Stimulated activated CD4-positive, alpha-beta T cell treated with anti-CD3 and anti-CD28 coated beads, TNF-alpha, amount 100 ng/mL, for 4 hours (primary cell): ENCODE measurements around the gene TMEM167A.

Source experiments
- DNase-seq, 3 experiments: peaks; one replicate each; pipeline ENCODE4 v3.0.0-alpha.2; 2020; ENCODE audit warnings: low read depth in 3 of 3

The TMEM167A gene

DNA sequence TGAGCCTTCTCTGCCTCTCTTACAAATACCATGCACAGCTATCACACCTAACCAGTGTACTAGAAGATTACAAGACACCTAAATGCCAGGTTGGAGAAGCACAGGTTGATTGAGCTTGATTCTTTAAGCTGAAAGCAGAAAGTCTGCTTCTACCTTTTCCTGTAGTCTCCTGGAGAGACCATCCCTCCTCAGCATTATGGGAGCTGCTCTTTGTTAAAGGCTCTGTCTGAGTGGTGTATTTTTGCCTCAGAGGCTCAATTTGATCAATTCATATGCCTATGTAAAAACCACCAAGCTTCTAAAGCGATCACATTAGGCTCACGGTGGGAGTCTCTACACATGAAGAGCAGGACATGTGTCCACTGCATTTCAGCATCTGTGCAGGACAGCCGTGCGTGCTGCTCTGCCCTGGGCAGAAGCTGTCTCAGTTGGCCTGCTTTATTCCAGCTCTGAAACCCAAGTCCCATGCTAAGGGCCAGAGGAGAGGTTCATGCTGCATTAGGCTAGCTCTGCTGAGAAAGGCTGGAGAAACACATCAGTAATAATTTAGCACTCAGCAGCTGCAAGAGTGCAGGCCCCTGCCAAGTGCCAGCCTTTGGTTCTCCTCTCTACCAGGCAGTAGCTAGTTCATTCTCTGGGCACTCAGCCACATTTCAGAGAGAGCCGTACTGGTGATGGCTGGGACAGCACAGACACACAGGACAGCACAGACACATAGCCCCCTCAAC, 41.7 kb downstream of the TMEM167A start:
- no peak for DNase-seq

DNA sequence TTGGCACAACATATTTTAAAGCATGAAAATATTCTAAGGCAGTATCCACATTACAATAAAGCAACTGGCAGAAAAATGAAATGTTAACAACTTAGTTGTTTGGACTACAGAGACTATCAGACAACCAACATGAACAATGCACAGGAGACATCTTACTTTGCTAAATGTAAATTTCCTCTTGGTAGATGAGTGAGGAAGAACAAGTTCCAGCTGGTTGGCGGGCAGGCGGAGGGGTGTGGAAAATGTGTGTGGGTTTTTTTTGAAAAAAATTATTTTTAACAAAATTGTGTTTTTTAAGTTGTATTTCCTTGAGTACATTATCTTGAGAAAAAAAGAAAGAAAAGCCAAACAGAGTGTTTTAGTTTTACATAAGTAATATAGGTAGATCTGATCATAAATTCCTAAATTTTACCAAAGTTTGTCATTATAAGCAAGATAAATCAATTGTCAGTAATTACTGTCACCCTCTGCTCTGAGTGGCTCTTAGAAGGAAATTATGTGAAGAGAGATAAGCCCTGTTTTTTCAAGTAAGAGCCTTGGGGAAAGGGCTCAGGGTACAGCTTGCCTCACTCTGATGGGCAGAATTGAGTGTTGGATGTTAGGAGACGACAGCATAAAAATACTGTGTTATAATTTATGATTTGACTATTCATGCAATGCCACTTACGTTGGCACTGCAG, 42.5 kb downstream of the TMEM167A start:
- no peak for DNase-seq

DNA sequence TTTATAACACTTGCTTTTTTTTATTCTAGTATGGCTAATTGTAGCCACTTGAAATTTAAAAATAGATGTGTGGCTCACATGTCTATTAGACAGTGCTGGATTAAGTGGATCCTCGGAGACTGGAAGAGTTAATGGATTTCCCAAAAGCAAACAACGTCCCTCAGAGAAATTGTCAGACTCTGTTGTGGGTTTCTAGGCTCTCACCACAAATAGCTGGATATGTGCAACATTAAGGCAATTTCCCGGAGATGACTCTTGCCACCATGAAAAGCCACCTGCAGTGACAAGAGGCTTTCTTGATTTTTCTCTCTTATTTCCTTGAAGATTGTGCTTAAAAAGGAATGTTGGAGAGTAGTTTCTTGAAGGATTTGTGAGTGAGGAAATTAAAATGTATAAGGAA, 43.2 kb downstream of the TMEM167A start:
- no peak for DNase-seq

DNA sequence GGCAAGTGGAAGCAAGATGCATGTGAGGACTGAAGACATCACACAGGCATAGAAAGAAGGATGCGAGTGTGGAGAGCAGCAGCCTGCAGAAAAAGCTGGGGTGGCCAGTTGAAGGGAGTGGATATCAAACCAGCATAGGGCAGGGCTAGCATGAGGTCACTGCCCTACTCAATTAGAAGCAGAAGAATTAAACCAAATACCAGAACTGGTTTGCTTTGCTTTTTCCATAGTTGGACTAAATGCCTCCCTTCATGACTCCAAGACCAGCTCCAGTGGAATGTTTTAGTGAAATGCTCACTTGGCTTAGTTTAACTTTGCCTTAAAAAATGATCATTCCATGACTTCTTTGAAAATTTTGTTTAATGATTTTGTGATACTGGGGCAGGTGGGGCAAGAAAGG, 45.8 kb downstream of the TMEM167A start:
- no peak for DNase-seq

GRCh38 chr5:83029912-83030311, 47.3 kb downstream of the TMEM167A start:
- DNase-seq = no peak

- no peak for DNase-seq
Measured at GRCh38 chr5:83026930-83027687, 50.1 kb downstream of the TMEM167A start.

DNA sequence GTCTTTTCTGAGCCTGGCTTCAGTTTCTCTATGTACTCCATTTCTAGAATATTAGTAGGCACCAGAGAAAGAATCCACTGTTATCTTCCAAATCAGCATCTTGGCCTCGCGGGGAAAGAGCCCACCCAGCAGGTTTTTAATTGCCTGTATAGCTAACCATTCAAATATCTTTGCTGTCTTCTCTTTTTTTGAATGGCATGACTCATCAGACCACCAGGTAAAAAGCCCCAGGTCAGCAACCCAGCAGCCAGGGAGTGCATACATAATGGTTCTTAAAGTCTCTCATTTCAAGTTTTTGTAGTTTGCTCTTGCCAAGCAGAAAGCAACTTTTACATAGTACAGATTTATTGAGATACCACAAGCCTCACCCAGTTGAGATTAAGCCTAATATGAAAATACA, 50.7 kb downstream of the TMEM167A start:
- no peak for DNase-seq

- no peak for DNase-seq
Measured at GRCh38 chr5:83025690-83026478, 51.3 kb downstream of the TMEM167A start.

GRCh38 chr5:83022334-83022733, 54.9 kb downstream of the TMEM167A start:
- no peak for DNase-seq

- no peak for DNase-seq
Measured at GRCh38 chr5:83015676-83016075, 61.5 kb downstream of the TMEM167A start.

DNA sequence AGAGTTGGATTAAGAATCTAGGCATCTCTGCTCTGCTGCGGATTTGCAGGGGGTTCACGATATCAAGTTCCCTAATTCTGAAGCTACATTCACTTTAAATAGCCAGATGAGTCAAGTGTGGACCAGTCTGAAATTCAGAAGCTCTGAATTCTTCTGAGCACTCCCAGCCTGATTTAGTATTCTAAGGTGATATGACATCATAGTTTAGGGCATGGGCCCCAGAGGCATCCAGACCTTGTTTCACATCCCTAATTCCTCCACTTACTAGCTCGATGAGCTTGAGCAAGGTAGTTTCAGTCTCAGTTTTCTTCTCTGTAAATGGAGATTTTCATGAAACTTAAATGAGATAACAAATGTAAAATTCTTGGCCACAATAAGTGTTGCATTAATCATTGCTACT, 65.2 kb downstream of the TMEM167A start:
- DNase-seq = no peak

DNA sequence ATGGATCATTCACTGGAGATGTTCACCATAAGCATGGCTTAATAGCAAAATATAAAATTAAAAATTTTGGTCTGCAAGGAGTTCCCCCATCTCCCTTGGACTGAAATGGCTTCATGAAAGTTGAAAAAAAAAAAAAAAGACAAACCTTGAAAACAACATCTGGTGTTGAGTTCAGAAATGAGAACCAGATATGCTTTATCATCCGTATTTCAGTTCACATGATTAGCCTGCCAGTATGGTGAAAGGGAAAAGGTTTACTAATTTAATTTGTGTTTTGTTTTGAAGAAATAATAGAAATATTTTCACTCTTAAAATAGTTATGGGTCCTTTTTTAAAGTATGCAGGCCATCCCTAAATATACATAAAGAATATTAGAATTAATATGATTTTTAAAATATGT, 67.8 kb downstream of the TMEM167A start:
- DNase-seq = no peak

DNA sequence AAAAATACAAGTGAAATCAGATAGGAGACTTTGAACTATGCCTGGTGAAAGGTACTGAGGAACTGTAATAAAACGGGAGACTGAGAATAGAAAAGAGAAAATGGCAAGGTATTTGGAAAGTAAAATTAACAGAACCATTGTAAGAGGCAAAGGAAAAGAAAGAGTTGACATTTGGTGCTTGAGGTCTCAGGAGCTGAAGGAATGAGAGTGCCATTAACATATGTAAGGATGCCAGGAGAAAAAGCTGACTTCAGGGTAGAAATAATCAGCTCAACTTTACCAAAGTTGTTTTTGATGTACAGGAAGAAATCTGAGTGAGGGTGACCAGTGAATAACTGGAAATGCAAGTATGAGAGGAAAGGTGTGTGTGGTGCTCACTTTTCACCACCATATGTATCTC, 69.4 kb downstream of the TMEM167A start:
- DNase-seq = no peak

- DNase-seq = no peak
Measured at GRCh38 chr5:83006683-83007283, 70.4 kb downstream of the TMEM167A start.

- no peak for DNase-seq
Measured at GRCh38 chr5:83003791-83004190, 73.4 kb downstream of the TMEM167A start.
